ENCODE measurements around the gene COMMD4.
"Not testable (repeated sequence)": the region's sequence is repeated elsewhere in the genome, so short reads cannot be mapped to it uniquely, and the experiment has no call there.

COMMD4 gene

DNA sequence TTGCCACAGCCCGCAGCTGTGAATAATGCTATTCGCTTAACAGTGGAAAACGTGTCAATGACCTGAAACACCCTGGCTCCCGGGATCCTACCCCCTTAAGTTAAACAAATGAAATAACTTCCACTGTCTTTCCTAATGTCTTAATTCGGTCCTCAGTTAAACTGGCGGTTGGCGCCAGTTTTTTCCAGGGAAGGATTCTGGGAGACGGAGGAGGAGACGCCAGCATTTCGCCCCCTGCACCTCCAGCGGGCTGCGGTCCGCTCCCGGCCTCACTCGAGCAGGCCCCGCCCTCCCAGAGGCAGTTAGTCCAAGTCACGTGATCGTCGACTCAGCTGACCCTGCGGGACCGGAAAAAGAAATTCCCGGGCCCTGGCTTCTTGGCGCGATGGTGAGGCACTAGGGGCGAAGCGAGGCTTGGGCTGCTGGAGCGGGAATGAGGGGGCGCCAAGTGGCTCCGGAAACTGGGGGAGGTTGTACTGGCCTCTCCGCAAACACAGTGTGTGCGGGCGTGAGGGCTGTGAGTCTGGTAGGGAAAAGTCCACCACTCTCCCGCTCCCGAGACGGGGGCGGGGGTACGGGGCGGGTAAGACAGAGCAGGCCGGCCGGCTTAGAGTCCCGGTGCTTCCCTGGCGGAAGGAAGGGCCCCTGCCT lies at the start of gene COMMD4:
COMMD4 (plus strand) TSS at position 359 of the 651 bp plus-strand sequence; CDS start at position 386, 27 bp downstream.
- DNase-seq (ENCODE audit: low read depth in 2 of 2, low spot score in 1 of 2) = peak; percentile 37 to 49

DNA sequence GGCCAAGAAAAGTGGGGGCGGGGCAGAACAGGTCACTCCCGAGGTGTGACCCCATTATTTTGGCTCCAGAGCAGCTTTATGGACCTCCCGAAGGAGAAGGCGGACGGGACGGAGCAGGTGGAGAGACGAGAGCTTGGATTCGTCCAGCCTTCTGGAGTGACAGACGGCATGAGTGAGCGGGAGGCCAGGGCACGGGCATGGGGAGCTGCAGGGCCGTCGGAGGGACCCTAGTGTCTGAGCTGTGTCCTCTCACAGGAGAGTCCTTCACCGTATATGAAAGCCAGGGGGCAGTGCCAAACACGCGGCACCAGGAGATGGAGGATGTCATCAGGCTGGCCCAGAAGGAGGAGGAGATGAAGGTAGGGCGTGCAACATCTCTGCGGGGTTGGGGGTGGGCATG lies 42.2 kb upstream of the COMMD4 start:
- DNase-seq (ENCODE audit: low read depth in 2 of 2, low spot score in 1 of 2) = not testable (repeated sequence)

DNA sequence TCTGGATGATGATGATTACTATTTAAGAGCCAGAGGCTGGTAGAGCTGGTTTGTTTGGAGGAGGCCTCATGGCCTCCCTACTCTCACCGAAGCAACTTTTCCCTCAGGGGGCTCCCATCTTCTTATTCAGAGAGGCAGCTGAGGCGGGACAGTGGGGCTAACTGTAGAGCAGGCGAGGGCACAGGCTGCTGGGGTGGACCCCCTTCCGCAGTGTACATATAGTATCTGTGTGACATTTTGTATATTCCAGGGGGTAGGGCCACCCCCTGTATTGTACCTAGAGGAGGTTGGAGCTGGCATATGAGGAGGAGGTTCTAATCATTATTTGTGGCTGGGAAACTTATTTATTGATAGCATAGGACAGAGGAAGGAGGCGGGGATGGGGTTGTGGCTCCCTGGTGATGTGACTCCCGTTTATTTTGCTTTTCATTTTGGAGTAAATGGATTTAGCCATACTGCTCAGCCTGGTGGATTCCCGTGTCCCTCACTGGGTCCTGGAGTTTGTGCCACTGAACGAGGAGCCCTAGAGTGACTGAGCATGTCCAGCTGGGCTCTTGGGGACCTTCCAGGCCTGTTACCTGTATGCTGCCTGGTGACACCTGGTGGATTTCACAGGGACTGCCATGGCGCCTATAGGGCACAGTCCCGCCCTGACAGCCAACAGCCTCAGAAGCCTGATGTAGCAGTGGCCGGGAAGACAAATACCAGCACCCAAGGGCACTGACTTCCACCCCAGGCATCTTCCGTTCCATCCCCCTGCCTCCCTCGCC lies 37.1 kb upstream of the COMMD4 start:
- not testable (repeated sequence) for DNase-seq (ENCODE audit: low read depth in 2 of 2, low spot score in 1 of 2)

DNA sequence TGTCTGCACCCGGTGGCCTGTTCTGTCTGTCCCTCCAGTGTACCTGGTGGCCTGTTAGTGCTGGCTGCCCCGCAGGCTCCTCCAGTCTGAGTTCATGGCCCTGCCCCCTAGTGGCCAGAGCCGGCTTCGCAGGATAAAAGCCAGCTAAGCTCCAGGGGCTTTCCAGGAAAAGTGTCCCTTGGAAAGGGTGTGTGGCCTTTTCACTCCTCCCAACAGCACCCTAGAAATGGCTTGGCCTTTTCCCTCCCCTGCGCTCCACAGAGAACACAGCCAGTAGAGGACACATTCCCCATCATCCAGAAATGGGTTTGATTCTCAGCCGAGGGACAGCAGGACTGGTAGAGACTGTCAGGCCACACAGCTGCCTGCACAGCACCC lies 36.6 kb upstream of the COMMD4 start:
- peak in 1 of 2 donors; percentile 32 for DNase-seq (ENCODE audit: low read depth in 2 of 2, low spot score in 1 of 2)

DNA sequence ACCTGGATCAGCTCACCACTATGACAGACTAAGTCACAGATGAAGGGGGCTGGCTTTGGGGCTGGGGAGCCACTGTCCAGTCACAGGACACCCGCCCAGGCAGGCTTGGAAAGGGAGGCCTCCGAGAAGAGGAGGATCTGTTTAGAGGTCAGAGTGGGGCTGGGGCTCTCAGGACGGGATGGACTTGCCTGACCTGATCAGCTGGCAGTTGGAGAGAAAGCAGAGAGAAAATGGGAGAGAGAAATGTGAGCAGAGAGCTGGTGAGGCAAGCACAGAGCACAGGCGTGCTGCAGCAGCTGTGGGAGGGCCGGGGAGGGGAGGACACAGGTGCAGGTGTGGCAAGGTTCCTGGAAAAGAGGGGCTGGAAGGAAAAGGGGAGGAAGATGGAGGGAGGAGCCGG lies 35.8 kb upstream of the COMMD4 start:
- not testable (repeated sequence) for DNase-seq (ENCODE audit: low read depth in 2 of 2, low spot score in 1 of 2)

DNA sequence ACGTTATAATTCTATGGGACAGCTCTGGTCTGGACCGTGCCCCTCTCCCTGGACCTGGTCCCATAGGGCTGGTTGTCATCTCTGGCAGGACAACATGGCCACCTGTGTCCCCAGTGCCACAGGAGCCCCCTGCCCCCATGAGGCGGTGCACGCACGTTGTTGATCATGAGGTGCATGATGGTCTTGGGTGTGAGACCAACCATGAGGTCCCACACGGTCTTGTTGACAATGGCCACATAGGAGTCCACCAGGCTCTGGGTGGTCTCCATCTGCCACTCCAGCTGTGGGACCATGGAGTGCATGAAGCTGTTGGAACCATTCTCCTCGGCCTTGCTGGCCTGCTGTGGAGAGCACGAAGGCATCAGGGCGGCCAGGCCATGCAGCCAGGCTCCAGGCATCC lies 33.5 kb upstream of the COMMD4 start:
- DNase-seq (ENCODE audit: low read depth in 2 of 2, low spot score in 1 of 2) = no peak

DNA sequence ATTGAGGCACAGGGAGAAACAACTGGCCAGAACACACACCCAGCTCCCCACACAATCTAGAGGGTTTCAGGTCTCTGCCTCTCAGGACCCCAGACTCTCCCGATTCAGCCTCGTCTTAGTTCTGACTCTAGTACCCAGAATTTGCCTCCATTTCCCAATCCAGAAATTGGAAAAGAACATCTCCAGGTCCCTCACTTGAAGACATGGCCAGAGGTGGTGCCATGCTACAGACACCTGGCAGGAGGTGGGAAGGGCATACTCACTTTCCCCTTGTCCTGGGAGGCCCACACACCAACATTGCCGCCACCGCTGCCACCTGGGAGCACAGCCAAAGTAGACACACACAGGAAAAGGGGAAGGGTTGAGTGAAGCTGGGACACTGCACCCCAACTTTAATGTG lies 33.1 kb upstream of the COMMD4 start:
- DNase-seq (ENCODE audit: low read depth in 2 of 2, low spot score in 1 of 2) = not testable (repeated sequence)

DNA sequence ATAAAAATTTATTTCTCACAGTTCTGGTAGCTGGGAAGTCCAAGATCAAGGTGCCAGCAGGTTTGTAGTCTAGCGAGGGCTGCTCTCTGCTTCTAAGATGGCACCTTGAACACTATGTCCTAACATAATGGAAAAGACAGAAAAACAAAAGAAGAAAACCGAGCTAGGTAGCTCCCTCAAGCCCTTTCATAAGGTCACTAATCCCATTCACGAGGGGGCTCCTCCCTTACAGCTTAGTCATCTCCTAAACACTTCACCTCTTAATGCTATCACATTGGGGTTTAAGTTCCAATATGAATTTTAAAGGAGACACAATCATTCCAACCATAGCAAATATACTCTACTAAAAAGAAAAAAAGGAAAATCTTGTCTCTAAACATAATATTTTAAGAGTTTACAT lies 29.7 kb upstream of the COMMD4 start:
- no peak for DNase-seq (ENCODE audit: low read depth in 2 of 2, low spot score in 1 of 2)

DNA sequence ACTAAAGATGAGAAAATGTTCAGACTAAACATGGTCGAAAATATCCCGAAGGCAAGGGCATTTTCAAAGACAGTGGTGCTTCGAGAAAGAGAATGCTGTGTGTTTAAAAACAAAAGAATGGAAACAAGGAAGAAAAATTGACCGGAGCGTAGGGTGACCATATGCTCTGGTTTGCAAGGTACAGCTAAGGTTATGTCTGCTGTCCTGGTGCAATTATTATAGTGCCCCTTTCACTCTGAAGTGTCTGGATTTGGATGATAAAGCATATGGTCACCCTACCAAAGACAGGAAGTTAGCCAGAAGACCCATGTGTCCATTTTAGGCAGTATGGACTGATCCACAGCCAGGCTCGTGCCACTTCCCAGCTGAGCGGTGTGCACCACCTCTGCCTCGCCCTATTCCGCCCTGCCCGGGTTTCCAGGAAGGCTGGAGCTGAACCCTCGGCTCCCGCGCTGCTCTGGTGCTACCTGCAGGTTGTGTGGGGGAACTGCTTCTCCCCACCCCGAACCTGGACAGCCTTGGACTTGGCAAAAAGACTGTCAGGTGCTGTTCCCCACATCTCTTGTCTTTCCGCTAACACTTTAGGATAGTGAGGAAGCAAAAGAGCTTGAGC lies 28.0 kb upstream of the COMMD4 start:
- no peak for DNase-seq (ENCODE audit: low read depth in 2 of 2, low spot score in 1 of 2)

DNA sequence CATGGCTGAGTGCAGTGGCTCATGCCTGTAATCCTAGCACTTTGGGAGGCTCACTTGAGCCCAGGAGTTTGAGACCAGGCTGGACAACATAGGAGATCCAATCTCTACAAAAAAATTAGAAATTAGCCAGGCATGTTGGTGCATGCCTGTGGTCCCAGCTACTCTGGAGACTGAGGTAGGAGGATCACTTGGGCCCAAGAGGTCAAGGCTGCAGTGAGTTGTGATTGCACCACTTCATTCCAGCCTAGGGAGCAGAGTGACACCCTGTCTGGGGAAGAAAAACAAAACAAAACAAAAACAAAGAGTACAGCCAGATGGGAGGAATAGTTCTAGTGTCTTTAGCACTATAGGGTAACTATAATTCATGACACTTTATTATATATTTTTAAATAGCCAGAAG lies 26.2 kb upstream of the COMMD4 start:
- no peak for DNase-seq (ENCODE audit: low read depth in 2 of 2, low spot score in 1 of 2)

DNA sequence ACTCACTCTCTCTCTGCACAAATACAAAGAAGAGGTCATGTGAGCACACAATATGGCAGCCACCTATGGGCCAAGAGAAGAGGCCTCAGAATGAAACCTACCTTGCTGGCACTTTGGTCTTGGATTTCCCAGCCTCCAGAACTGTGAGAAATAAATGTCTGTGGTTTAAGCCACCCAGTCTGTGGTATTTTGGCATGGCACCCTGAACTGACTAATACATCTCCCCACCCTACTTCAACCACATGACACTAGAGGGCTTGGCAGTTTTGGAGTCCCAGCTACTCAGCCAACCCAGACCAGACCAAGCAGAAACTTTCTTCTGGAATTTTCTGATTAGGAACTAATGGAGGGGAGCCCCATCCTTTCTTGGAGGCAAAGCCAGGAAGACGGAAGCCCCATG lies 23.3 kb upstream of the COMMD4 start:
- DNase-seq (ENCODE audit: low read depth in 2 of 2, low spot score in 1 of 2) = not testable (repeated sequence)

DNA sequence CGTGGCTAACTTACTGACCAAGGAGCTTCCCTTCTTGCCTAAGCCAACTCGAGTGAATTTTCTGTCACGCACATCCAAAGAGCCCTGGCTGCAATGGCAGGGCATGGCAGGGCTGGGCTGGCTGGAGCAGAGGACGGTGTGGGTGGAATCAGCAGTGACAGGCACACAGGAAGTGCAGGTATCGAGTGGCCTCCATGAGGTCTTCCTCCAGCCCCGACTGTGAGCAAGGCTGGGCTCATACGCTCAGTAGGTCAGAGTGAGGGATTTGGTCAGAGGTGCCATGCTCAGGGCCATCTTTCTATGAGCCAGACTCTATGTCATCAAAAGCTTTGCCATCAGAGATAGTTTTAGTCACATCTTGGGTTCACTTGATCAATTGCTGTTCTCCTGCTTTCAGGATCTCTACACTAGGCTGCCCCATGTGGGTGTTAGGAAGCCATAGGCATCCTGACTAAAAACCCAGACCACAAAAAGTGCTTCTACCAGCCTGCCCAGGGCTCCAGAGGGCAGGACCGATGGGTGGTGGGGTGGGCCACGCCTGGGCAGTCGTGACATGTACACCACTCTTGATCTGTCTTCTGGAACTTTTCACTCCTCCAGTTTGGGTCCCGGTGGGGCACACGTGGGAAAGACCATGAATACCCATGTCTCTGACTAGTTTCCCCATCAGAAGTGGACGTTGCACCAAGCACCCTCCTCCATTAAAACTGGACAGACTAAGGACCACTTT lies 22.6 kb upstream of the COMMD4 start:
- DNase-seq (ENCODE audit: low read depth in 2 of 2, low spot score in 1 of 2) = no peak

DNA sequence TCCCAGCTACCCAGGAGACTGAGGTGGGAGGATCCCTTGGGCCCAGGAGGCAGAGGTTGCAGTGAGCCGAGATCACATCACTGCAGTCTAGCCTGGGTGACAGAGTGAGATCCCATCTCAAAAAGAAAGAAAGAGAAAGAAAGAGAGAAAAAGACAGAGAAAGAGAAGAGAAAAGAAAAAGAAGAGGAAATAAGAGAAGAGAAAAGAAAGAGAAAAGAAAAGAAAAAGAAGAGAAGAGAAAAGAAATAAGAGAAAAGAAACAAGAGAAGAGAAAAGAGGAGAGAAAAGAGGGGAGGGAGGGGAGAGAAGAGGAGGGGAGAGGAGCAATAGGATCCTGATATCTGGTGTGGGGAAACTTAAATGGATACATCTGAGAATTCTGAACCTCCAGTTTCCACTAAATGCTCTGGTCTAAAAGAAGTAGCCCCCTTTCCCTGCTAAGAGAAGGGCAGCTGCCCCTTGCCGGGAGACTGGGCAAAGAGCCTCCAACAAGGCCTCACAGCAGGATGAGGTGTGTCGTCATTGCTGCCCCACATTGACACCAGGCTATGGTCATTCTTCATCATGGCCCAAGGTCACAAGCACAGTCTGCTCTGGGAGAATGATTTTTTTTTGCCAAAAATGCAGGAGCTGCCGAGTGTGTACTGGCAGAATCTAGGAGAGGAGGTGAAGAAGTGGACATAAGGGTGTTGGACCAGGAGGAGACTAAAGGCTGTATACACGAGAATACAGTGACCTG lies 21.1 kb upstream of the COMMD4 start:
- no peak for DNase-seq (ENCODE audit: low read depth in 2 of 2, low spot score in 1 of 2)

DNA sequence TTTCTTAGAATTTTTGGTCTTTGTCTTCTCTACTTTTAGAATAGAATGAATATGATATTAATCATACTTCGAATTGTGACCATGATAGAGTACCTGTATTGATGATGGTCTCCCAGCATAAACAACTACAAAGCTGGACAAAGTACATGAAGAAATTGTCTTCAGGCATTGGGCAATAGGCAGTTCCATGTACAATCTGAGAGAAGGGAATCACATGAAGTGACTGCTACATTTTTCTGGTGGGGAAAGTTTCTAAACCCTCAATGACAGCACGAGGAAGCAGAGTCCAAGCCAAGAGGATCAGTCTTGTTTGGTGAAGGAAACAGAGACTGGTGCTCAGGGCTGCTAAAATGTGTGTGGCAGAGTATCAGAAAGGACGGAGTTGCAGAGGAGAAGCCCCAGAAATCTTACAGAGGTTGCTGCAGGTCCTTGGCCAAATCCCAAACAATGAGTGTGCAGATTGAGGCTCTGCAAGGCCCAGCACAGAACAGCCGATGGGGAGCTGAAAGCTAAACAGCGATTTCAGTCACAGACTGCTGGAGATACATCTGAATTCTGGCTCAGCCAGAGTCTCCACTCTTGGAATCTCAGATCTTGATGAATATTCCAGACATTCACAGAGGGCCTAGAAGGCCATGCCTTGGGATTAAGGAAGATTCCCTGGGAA lies 16.5 kb upstream of the COMMD4 start:
- DNase-seq (ENCODE audit: low read depth in 2 of 2, low spot score in 1 of 2) = not testable (repeated sequence)

DNA sequence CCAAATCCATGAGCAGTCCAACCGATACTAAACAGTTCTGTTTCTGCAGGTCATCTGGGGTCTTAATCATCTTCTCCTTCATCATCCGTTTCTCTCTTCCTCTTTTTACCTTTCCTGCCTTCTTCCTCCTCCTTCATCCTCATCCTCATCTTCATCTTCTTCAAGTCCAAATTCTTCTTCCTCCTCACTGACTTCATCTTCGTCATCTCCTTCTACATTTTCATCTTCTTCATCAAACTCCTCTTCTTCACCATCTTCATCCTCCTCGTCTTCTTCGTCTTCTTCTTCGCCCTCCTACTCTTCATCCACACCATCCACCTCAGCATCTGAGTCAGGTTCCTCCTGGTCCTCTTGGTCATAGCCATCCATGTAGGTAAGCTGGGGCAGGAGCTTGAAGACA lies 14.2 kb upstream of the COMMD4 start:
- DNase-seq (ENCODE audit: low read depth in 2 of 2, low spot score in 1 of 2) = no peak

DNA sequence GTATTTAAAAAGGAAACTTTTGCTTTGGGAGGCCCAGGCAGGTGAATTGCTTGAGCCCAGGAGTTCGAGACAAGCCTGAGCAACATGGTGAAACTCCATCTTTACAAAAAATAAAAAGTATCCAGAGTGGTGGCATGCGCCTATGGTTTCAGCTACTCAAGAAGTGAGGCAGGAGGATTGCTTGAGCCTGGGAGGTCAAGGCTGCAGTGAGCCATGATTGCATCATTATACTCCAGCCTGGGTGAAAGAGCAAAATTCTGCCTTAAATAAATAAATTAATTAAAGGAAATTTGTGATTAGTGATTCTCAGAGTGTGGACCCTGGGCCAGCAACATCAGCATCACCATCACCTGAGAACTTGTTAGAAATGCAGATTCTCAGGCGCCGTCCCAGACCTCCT lies 9.9 kb upstream of the COMMD4 start:
- no peak for DNase-seq (ENCODE audit: low read depth in 2 of 2, low spot score in 1 of 2)

DNA sequence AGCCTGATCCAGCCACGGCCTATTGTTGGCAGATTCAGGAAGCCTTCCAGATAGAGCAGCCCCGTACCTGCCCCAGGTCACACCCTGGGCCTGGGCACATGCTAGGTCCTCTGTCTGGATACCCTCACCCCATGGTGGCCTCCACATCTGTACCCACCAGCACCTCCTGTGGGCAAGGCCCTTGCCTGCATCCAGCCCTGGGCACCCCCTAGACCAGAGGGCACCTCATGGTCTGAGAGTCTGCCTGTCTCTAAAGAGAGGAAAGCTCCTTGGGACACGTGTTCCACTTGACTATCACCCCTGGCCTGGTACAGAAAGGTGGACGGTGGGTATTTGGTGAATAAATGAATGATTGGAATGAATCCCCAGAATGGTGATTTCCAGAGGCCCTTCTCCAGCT lies 8.9 kb upstream of the COMMD4 start:
- DNase-seq (ENCODE audit: low read depth in 2 of 2, low spot score in 1 of 2) = no peak

DNA sequence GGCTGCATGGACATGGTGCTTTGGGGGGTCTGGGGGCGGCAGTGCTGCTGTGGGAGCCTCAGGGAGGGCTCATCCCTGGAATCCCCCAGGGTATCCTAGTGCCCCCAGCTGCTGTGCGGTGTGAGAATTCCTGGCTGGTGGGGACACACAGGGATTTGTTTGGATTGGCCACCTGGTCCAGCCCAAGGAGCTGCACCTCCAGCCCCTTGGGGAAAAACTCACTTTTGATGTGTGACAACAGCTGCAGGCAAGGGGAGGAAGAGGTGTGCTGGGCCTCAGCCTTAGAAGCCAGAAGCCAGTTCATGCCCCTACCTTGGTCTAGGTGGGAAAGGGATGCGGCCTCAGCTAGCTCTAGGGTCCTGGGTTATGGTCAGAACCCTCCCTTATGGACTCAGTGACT lies 8.4 kb upstream of the COMMD4 start:
- DNase-seq (ENCODE audit: low read depth in 2 of 2, low spot score in 1 of 2) = no peak

DNA sequence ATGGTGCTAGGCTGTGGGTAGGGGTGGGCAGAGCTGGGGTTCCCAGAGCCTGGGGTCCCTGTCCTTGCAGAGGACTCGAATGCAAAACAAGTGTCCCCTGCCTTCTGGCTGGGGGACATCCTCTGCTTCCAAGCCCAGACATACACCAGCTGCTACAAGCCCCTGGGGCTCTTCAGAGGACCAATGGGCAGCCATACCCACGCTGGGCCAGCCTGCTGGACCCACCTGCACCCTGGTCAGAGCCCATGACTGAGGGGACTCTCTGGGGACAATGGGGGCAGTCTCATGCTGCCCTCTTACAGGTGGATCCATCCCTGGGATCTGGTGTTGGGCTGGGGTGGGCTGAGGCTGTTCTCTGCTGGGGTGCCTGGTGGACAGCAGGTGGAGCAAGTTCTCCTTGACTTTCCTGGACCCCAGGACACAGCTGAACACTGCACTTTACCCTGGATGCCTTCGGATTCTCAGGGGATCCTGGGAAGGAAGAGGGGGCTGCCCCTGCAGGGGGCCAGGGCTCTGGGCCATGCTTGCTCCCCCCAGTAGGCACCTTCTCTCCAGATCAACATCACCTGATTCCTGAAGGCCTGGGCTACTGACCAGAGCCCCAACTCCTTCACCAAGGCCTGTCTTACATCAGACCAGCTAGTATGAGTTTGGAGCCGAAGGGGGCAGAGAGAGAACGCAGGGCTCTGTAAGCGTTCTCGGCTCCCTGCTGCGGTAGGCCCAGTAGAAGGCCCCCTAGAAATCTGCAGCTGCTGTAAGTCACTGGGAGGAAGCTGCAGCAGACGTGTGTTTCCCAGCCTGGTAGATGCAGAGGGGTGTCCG lies 7.2 kb upstream of the COMMD4 start:
- DNase-seq (ENCODE audit: low read depth in 2 of 2, low spot score in 1 of 2) = no peak

DNA sequence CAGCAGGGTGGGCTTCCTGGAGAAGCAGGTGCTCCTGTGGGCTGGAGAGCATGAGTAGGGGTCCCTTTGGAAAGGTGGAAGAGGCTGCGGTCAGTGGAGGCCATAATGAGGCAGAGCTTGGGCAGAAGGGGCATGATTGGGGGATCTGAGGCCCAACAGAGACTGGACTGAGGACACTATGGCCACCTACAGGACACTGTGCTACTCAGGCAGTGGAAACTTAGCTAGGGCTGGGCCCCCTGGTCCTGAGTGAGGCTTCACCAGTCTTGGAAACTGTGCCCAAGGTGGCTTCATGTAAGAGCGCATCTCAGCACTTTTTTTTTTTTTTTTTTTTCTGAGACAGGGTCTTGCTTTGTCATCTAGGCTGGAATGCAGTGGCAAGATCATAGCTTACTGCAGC lies 6.3 kb upstream of the COMMD4 start:
- DNase-seq (ENCODE audit: low read depth in 2 of 2, low spot score in 1 of 2) = no peak
